Measurements from ENCODE around the gene ZNF564. TPM values are rescaled to one million over a fixed set of nuclear protein-coding genes. Genes with fewer than 3 reads are reported as not detected.

The ZNF564 gene
- polyA plus RNA-seq, 3 donors, result 1.0 to 8.4 (median 8.4) TPM

DNA sequence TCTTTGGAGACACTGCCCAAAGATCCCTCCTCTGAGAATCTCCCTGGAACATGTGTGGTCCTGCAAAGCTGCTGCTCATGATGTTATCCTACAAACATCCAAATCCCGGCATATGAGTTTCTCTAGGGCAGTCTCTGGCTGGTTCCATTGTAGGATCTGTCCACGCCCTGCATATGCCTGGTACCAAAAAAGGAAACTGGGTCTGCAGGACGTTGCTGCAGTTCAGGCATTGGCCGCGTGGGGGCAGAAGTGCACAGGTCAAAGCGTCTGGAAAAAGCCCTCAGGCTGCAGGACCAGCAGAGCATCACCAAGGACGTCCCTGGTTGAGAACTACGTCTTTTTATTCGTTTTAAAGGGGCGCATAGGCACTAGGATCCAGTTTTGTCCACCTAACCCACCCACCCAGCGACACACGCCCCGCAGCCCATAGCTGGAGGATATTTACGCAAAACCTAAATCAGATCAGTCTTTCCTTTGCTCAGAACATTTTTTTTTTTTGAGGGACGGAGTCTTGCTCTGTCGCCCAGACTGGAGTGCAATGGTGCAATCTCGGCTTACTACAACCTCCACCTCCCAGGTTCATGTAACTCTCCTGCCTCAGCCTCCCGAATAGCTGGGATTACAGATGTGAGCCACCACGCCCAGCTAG, 12.9 kb upstream of the ZNF564 start:
- H3K4me2 ChIP-seq (replicated peaks; ENCODE audit: extremely low read depth, low read length, poor library complexity, severe bottlenecking), result no peak overlapping the region
- no peak overlapping the region for H3K4me3 ChIP-seq (replicated peaks in 1 of 3; ENCODE audit: low read depth in 2 of 3, low read length in 3 of 3)
- DNase-seq, result peak; percentile 66 to 72 (median 71)
- H3K9me3 ChIP-seq (replicated peaks in 1 of 2; ENCODE audit: control insufficient read depth in 1 of 2, insufficient read depth in 1 of 2, low read length in 2 of 2), result no peaks in the 10 kb centered on the region
- no peak overlapping the region for H2AFZ ChIP-seq (ENCODE audit: insufficient read depth, low read depth, low read length, poor library complexity, severe bottlenecking)
- no peaks in the 10 kb centered on the region for H3K4me1 ChIP-seq (ENCODE audit: control insufficient read depth in 1 of 2, insufficient read depth in 2 of 2, low read length in 2 of 2)
- no peaks in the 10 kb centered on the region for H4K20me1 ChIP-seq (ENCODE audit: insufficient read depth, low read length)
- no peak overlapping the region for H3K27ac ChIP-seq (ENCODE audit: low read depth in 1 of 2, low read length in 2 of 2)
- Mint-ChIP-seq H3K27ac (no peak overlapping the region), H3K4me3 (no peak overlapping the region), H3K27me3 (ENCODE audit: low read depth in 3 of 3) (peaks cover 2 to 8% (median 4%) of the 10 kb centered on the region in 3 donors), H3K4me1 (peaks cover 2% of the 10 kb centered on the region), H3K9me3 (peaks cover 0 to 2% (median 0%) of the 10 kb centered on the region in 7 donors), H3K36me3 (no peaks in the 10 kb centered on the region)
- no peaks in the 10 kb centered on the region for H3K36me3 ChIP-seq (replicated peaks in 1 of 2; ENCODE audit: control insufficient read depth in 1 of 2, insufficient read depth in 2 of 2, low read length in 2 of 2)
- H3K9ac ChIP-seq (ENCODE audit: insufficient read depth, low read length, poor library complexity, severe bottlenecking), result no peak overlapping the region
- 19% methylated on average over 17 of the region's 19 CpGs for WGBS (ENCODE audit: insufficient coverage)
- no peaks in the 10 kb centered on the region for H3K27me3 ChIP-seq (ENCODE audit: control insufficient read depth in 2 of 2, insufficient read depth in 2 of 2, low read length in 2 of 2)
- TF ChIP-seq, protein P1, sequence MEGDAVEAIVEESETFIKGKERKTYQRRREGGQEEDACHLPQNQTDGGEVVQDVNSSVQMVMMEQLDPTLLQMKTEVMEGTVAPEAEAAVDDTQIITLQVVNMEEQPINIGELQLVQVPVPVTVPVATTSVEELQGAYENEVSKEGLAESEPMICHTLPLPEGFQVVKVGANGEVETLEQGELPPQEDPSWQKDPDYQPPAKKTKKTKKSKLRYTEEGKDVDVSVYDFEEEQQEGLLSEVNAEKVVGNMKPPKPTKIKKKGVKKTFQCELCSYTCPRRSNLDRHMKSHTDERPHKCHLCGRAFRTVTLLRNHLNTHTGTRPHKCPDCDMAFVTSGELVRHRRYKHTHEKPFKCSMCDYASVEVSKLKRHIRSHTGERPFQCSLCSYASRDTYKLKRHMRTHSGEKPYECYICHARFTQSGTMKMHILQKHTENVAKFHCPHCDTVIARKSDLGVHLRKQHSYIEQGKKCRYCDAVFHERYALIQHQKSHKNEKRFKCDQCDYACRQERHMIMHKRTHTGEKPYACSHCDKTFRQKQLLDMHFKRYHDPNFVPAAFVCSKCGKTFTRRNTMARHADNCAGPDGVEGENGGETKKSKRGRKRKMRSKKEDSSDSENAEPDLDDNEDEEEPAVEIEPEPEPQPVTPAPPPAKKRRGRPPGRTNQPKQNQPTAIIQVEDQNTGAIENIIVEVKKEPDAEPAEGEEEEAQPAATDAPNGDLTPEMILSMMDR (IDR thresholded peaks at IDR 0.05), result peak; percentile 95
- no peaks in the 10 kb centered on the region for H3K79me2 ChIP-seq (ENCODE audit: insufficient read depth, low read length)
- intact Hi-C loops (cut with micrococcal nuclease), result loop anchor here (1.0 to 2.0 kb wide), 3 partner anchors 108 to 193 kb away; no protein-coding TSS in a partner anchor

DNA sequence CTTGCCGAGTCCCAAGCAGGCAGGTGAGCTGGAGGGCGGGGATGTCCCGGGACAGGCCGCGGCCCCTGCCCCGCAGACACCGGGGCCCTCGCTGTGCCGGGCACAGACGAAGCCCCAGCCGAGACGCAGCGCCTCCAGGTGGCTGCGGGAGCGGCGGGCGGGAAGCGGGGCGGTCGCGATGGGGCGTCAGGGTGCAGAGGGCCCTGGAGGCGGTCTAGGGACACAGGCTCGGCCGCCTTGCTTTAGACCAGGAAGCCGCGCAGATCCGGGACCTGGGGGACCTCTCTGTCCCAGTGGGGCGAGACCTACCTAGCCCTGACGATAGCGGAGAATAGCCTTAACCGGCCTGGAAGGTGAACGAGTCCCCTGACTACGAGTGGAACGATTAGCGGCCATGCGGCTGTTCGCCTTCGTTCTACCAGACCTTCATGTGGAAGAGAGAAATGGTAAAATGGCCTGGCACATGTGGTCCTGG, 4.2 kb upstream of the ZNF564 start:
- Histone ChIP-seq H2AFZ (ENCODE audit: insufficient read depth, low read depth, low read length, poor library complexity, severe bottlenecking) (no peak overlapping the region), H3K4me3 (replicated peaks in 1 of 3; ENCODE audit: low read depth in 2 of 3, low read length in 3 of 3) (no peak overlapping the region), H3K4me2 (replicated peaks; ENCODE audit: extremely low read depth, low read length, poor library complexity, severe bottlenecking) (no peak overlapping the region), H3K4me1 (ENCODE audit: control insufficient read depth in 1 of 2, insufficient read depth in 2 of 2, low read length in 2 of 2) (peaks cover 10 to 12% of the 10 kb centered on the region in 2 donors), H3K9me3 (replicated peaks in 1 of 2; ENCODE audit: control insufficient read depth in 1 of 2, insufficient read depth in 1 of 2, low read length in 2 of 2) (peaks cover 0 to 3% of the 10 kb centered on the region in 2 donors), H3K36me3 (replicated peaks in 1 of 2; ENCODE audit: control insufficient read depth in 1 of 2, insufficient read depth in 2 of 2, low read length in 2 of 2) (no peaks in the 10 kb centered on the region), H3K27me3 (ENCODE audit: control insufficient read depth in 2 of 2, insufficient read depth in 2 of 2, low read length in 2 of 2) (no peaks in the 10 kb centered on the region), H3K27ac (ENCODE audit: low read depth in 1 of 2, low read length in 2 of 2) (no peak overlapping the region), H3K9ac (ENCODE audit: insufficient read depth, low read length, poor library complexity, severe bottlenecking) (no peak overlapping the region), H4K20me1 (ENCODE audit: insufficient read depth, low read length) (no peaks in the 10 kb centered on the region), H3K79me2 (ENCODE audit: insufficient read depth, low read length) (peaks cover 8% of the 10 kb centered on the region)
- H3K4me1 Mint-ChIP-seq, result peaks cover 13% of the 10 kb centered on the region
- intact Hi-C loops (cut with micrococcal nuclease), result loop anchor here in 1 of 2 donors (10.0 kb wide), 1 partner anchor 59 kb away; the partner anchor contains the start of genes ZNF490 and ZNF791
- H3K9me3 Mint-ChIP-seq, result peaks cover 0 to 8% (median 3%) of the 10 kb centered on the region in 7 donors
- H3K4me3 Mint-ChIP-seq, result peak overlapping the region in 1 of 2 donors; percentile 18
- peaks cover 0 to 8% (median 5%) of the 10 kb centered on the region in 3 donors for H3K27me3 Mint-ChIP-seq (ENCODE audit: low read depth in 3 of 3)
- WGBS (ENCODE audit: insufficient coverage), result 50% methylated on average over 39 of the region's 39 CpGs
- no peaks in the 10 kb centered on the region for H3K36me3 Mint-ChIP-seq
- no peak overlapping the region for H3K27ac Mint-ChIP-seq
- DNase-seq, result no peak
- TF ChIP-seq, protein P1 (IDR thresholded peaks at IDR 0.05), result no peak

Data from CD14-positive monocyte (primary cell).